K562 (cell line): ENCODE measurements around the gene PODXL2. TPM values are rescaled to one million over a fixed set of nuclear protein-coding genes. Genes with fewer than 3 reads are reported as not detected.
A peak's percentile ranks its signal among the peaks of the same experiment; 100 is the strongest.

Experiments
- ATAC-seq: fragments of 200-7000 bp; cut with Tn5 transposase; 3 replicates; pipeline ENCODE4 v1.9.1; 2020; ENCODE audit warnings: moderate library complexity
- BruUV-seq: library from RNA; stranded (reverse); fragments of 400-500 nt; replicated peaks from 2 replicates; lab custom pipeline; 2021; lab: Mats Ljungman, UMichigan
- CTCF ChIA-PET: fragments of 300-600 bp; formaldehyde crosslinking; extraction: SDS; loops from one replicate; lab custom pipeline; 2021; ENCODE audit warnings: low intra/inter-chr PET ratio; lab: Yijun Ruan, JAX
- POLR2A ChIA-PET: fragments of 300-600, 350-650 bp; sonication (Branson Sonifier 250); formaldehyde crosslinking; extraction: SDS; loops from one replicate; lab custom pipeline; 2021; ENCODE audit warnings: antibody characterized with exemption, inconsistent platforms; lab: Yijun Ruan, JAX
- DNase-seq, 4 experiments: peaks; one replicate each; pipeline versions ENCODE4 v3.0.0 to v3.0.0-alpha.2; 2011 to 2018; ENCODE audit warnings: low spot score in 3 of 4, mixed read lengths in 3 of 4; ENCODE audit errors: extremely low read depth in 1 of 4
- FAIRE-seq: peaks from 2 replicates; lab custom pipeline; 2011; peaks lifted over from hg19 to GRCh38; lab: Jason Lieb, UNC
- H2AFZ ChIP-seq: 2 replicates; pipeline ENCODE4 v1.6.0; 2011; ENCODE audit warnings: low read depth, low read length, control low read depth, inconsistent platforms
- H3K27ac ChIP-seq: fragments of 200-600 bp; 3 replicates; pipeline ENCODE4 v1.8.0; 2011; ENCODE audit warnings: low read depth, mild to moderate bottlenecking, control low read depth, inconsistent platforms, low read length, moderate library complexity, mixed read lengths; ENCODE audit errors: extremely low read depth
- H3K27me3 ChIP-seq, 2 experiments: fragments of 300-600 bp in 1 of 2; 2 replicates in 1 of 2; 3 replicates in 1 of 2; pipeline versions ENCODE4 v1.6.0 to v1.8.0; 2011; ENCODE audit warnings: inconsistent platforms in 2 of 2, low read length in 2 of 2, mild to moderate bottlenecking in 1 of 2, mixed read lengths in 1 of 2, moderate library complexity in 1 of 2; ENCODE audit not compliant: control insufficient read depth in 2 of 2, insufficient read depth in 2 of 2
- H3K36me3 ChIP-seq: fragments of 300-600 bp; 3 replicates; pipeline ENCODE4 v1.8.0; 2011; ENCODE audit warnings: mild to moderate bottlenecking, low read length, inconsistent platforms; ENCODE audit not compliant: control insufficient read depth, insufficient read depth
- H3K4me1 ChIP-seq, 2 experiments: fragments of 200-600 bp in 1 of 2; replicated peaks in 1 of 2; 2 replicates in 1 of 2; 3 replicates in 1 of 2; pipeline versions ENCODE4 v1.5.1 to v1.8.0; 2011; ENCODE audit warnings: inconsistent platforms in 2 of 2, low read length in 2 of 2, mild to moderate bottlenecking in 1 of 2, mixed read lengths in 1 of 2, moderate library complexity in 1 of 2; ENCODE audit not compliant: control insufficient read depth in 2 of 2, insufficient read depth in 2 of 2
- H3K4me2 ChIP-seq: 2 replicates; pipeline ENCODE4 v1.6.1; 2011; ENCODE audit warnings: low read length, control low read depth, inconsistent platforms, mixed read lengths; ENCODE audit not compliant: insufficient read depth
- H3K4me3 ChIP-seq: fragments of 200-600 bp; sonication (generic), shearing (Covaris generic); 2 replicates; pipeline ENCODE4 v1.5.1; 2016; ENCODE audit warnings: control low read depth, inconsistent platforms
- H3K79me2 ChIP-seq: fragments of 200-600 bp; 3 replicates; pipeline ENCODE4 v1.8.0; 2011; ENCODE audit warnings: low read length, inconsistent platforms; ENCODE audit not compliant: control insufficient read depth, insufficient read depth
- H3K9ac ChIP-seq, 2 experiments: 2 replicates each; pipeline versions ENCODE4 v1.6.0 to v1.6.1; 2011; ENCODE audit warnings: low read depth in 2 of 2, low read length in 2 of 2, control low read depth in 1 of 2, inconsistent platforms in 1 of 2, mild to moderate bottlenecking in 1 of 2, mixed read lengths in 1 of 2; ENCODE audit not compliant: insufficient read depth in 1 of 2
- H3K9me1 ChIP-seq: one replicate; pipeline ENCODE4 v1.6.0; 2011; ENCODE audit warnings: inconsistent platforms, mild to moderate bottlenecking, low read length, moderate library complexity; ENCODE audit not compliant: control insufficient read depth, insufficient read depth
- H3K9me3 ChIP-seq: replicated peaks from 2 replicates; pipeline ENCODE4 v1.5.1; 2011; ENCODE audit warnings: low read depth, low read length, inconsistent platforms; ENCODE audit not compliant: control insufficient read depth, insufficient read depth
- H4K20me1 ChIP-seq: replicated peaks from 2 replicates; pipeline ENCODE4 v1.6.1; 2011; ENCODE audit warnings: low read length, inconsistent platforms, mixed read lengths; ENCODE audit not compliant: control insufficient read depth, insufficient read depth
- DEAF1 ChIP-seq: fragments of 450-650 bp; formaldehyde crosslinking; IDR thresholded peaks from 2 replicates; pipeline ENCODE4 v1.4.0; 2020; ENCODE audit warnings: mild to moderate bottlenecking, moderate library complexity
- ERF ChIP-seq: fragments of 450-650 bp; formaldehyde crosslinking; IDR thresholded peaks from 2 replicates; pipeline ENCODE4 v1.4.0; 2020; ENCODE audit warnings: mild to moderate bottlenecking, mixed read lengths
- FUS ChIP-seq: fragments of 200-400 bp; formaldehyde crosslinking; optimal IDR thresholded peaks from 2 replicates; pipeline ENCODE3; 2017; ENCODE audit warnings: low read depth, low read length
- RAD21 ChIP-seq, 2 experiments: fragments of 250-450 bp in 1 of 2; fragments of 450-650 bp in 1 of 2; sonication (Bioruptor Pico) in 1 of 2; formaldehyde crosslinking in 1 of 2; IDR thresholded peaks in 1 of 2; conservative IDR thresholded peaks in 1 of 2; 2 replicates each; pipeline versions ENCODE4 v1.4.0 to v1.8.0; 2020 to 2022; ENCODE audit warnings: mild to moderate bottlenecking in 2 of 2, moderate library complexity in 1 of 2
- RB1 ChIP-seq: fragments of 450-650 bp; IDR thresholded peaks from 2 replicates; pipeline ENCODE4 v1.6.1; 2017; ENCODE audit warnings: low read depth, mild to moderate bottlenecking
- REST ChIP-seq, 2 experiments: fragments of 450-650 bp; formaldehyde crosslinking in 1 of 2; IDR thresholded peaks; 2 replicates each; pipeline versions ENCODE4 v1.4.0 to v1.6.1; 2014 to 2020; ENCODE audit warnings: mild to moderate bottlenecking in 2 of 2, borderline replicate concordance in 1 of 2, low read depth in 1 of 2
- SMC3 ChIP-seq: conservative IDR thresholded peaks from 2 replicates; pipeline ENCODE4 v1.6.1; 2011; ENCODE audit warnings: low read depth, low read length, improper control_type of control experiment; ENCODE audit not compliant: insufficient read depth
- STAG1 ChIP-seq: sonication (generic); formaldehyde crosslinking; IDR thresholded peaks from 2 replicates; pipeline ENCODE4 v1.5.0; 2020; ENCODE audit warnings: missing genetic modification reagents, borderline replicate concordance
- WGBS: fragments of 100-300 bp; shearing (Covaris generic); methylation state at CpG from one replicate; pipeline ENCODE4 v1.1.6; 2016; ENCODE audit warnings: low coverage, mixed read lengths; ENCODE audit not compliant: insufficient coverage; ENCODE audit errors: missing lambda C conversion rate; 5-methylcytosine and 5-hydroxymethylcytosine counted together
- in situ Hi-C: fragments of 300-500 bp; cut with MboI; formaldehyde crosslinking; loops from 4 replicates; pipeline ENCODE4 v1.15.0; 2018; ENCODE audit warnings: inconsistent platforms, mixed read lengths
- intact Hi-C: fragments of 100-400 bp; cut with micrococcal nuclease; formaldehyde crosslinking; loops from 2 replicates; pipeline ENCODE4 v1.14.2; 2022
- polyA plus RNA-seq, 8 experiments: library from polyadenylated mRNA; depleted of rRNA in 4 of 8; stranded (reverse) in 5 of 8; unstranded in 3 of 8; fragments of >200 nt; fragmentation: Nextera tagmentation in 2 of 8; fragmentation: Illumina TruSeq in 1 of 8; extraction: Ambion mirVana in 2 of 8; extraction: Trizol in 1 of 8; gene quantifications; 2 replicates each; pipeline versions ENCODE4 v1.2.1 to v1.2.3, GENCODE V29; 2011 to 2014; ENCODE audit warnings: inconsistent platforms in 1 of 8, missing spikeins in 1 of 8
- total RNA-seq, 7 experiments: library from RNA; depleted of rRNA in 6 of 7; stranded (reverse); fragments of >200 nt in 6 of 7; fragmentation: Illumina TruSeq in 2 of 7; extraction: Trizol in 2 of 7; gene quantifications; 2 replicates each; pipeline versions ENCODE4 v1.2.1 to v1.2.3, GENCODE V29; 2011 to 2021; ENCODE audit warnings: low replicate concordance in 1 of 7

The PODXL2 gene
- total and polyA plus RNA-seq, 9 of the 15 experiments (the other 6 are each of a cell fraction or from before 2014, with no cell fraction given): 0.03 to 52.5 (median 21.9) TPM

- Histone ChIP-seq H3K9me1 (no peaks in the 10 kb centered on the region), H3K36me3 (no peaks in the 10 kb centered on the region), H3K9me3 (no peaks in the 10 kb centered on the region), H4K20me1 (no peaks in the 10 kb centered on the region), H3K9ac (0 out of 4 replicates have a peak overlapping the region, but pooled peaks of 1 of the 2 experiments have one; percentile 45), H2AFZ (no peak overlapping the region), H3K4me3 (no peak overlapping the region), H3K27ac (no peak overlapping the region), H3K79me2 (no peaks in the 10 kb centered on the region), H3K4me2 (no peak overlapping the region), H3K27me3 (peaks cover 0 to 25% of the 10 kb centered on the region in 2 experiments; a peak in 4 of 5 replicates), H3K4me1 (peaks cover 0 to 2% of the 10 kb centered on the region in 2 experiments; a peak in 1 of 5 replicates)
- ATAC-seq (peak; percentile 99), FAIRE-seq (no peak), DNase-seq (peak in 1 of 4 experiments; percentile 46)
- intact Hi-C loops: loop anchor here (5.0 kb wide), 1 partner anchor 141 kb away; no protein-coding TSS in a partner anchor
- in situ Hi-C loops: no loop called here
- WGBS: 31% methylated on average over 4 of the region's 4 CpGs
- BruUV-seq: no TSS peak
- ChIA-PET POLR2A (interaction anchor here (1.2 kb wide), 1 partner anchor 16 kb away, joined by 3 read pairs; no protein-coding TSS in a partner anchor), CTCF (no interaction called here)
- TF ChIP-seq FUS (no peak), STAG1 (CRISPR knock-in tag) (peak; percentile 39; the same call in 1 of the 2 replicates), REST (IDR thresholded peaks at IDR 0.05; ENCODE audit: borderline replicate concordance) (peak; percentile 52), REST (CRISPR knock-in tag; IDR thresholded peaks at IDR 0.05; ENCODE audit: low read depth) (no peak), SMC3 (peak; percentile 55), ERF (CRISPR knock-in tag) (no peak), RAD21 (CRISPR knock-in tag; conservative IDR thresholded peaks at IDR 0.05 in 1 of 2, IDR thresholded peaks at IDR 0.05 in 1 of 2) (peak; percentile 53 to 68), DEAF1 (CRISPR knock-in tag) (0 out of 2 replicates have a peak, but pooled peaks have one; percentile 28), RB1 (0 out of 2 replicates have a peak, but pooled peaks have one; percentile 19)
Observed at GRCh38 chr3:127690823-127691452, 62.0 kb downstream of the PODXL2 start.
